ENCODE results near the gene TRIP12.
"Not testable (repeated sequence)": the region's sequence is repeated elsewhere in the genome, so short reads cannot be mapped to it uniquely, and the experiment has no call there.

The TRIP12 gene

GRCh38 chr2:229857634-229858033 lies 64.2 kb downstream of the TRIP12 start:
- in situ Hi-C loops (cut with HindIII; ENCODE audit: low pct_unique_long_range_greater_than_20kb, low sequenced_read_pairs), result no loop called here
- TF ChIP-seq JUND (IDR thresholded peaks at IDR 0.05; ENCODE audit: low read depth), result no peak
- DNase-seq (ENCODE audit: low read depth in 1 of 2, low spot score in 1 of 2), result no peak

GRCh38 chr2:229856413-229856812 lies 65.4 kb downstream of the TRIP12 start:
- no peak for DNase-seq (ENCODE audit: low read depth in 1 of 2, low spot score in 1 of 2)
- in situ Hi-C loops (cut with HindIII; ENCODE audit: low pct_unique_long_range_greater_than_20kb, low sequenced_read_pairs), result no loop called here
- TF ChIP-seq JUND (IDR thresholded peaks at IDR 0.05; ENCODE audit: low read depth), result no peak

- TF ChIP-seq JUND (IDR thresholded peaks at IDR 0.05; ENCODE audit: low read depth), result no peak
- peak in 1 of 2 experiments; percentile 4 for DNase-seq (ENCODE audit: low read depth in 1 of 2, low spot score in 1 of 2)
- in situ Hi-C loops (cut with HindIII; ENCODE audit: low pct_unique_long_range_greater_than_20kb, low sequenced_read_pairs), result no loop called here
Measured at GRCh38 chr2:229855116-229855515, 66.7 kb downstream of the TRIP12 start.

- in situ Hi-C loops (cut with HindIII; ENCODE audit: low pct_unique_long_range_greater_than_20kb, low sequenced_read_pairs), result no loop called here
- TF ChIP-seq JUND (IDR thresholded peaks at IDR 0.05; ENCODE audit: low read depth), result no peak
- DNase-seq (ENCODE audit: low read depth in 1 of 2, low spot score in 1 of 2), result no peak
Measured at GRCh38 chr2:229852565-229852964, 69.2 kb downstream of the TRIP12 start.

GRCh38 chr2:229851870-229852269 lies 69.9 kb downstream of the TRIP12 start:
- no peak for DNase-seq (ENCODE audit: low read depth in 1 of 2, low spot score in 1 of 2)
- no peak for TF ChIP-seq JUND (IDR thresholded peaks at IDR 0.05; ENCODE audit: low read depth)
- in situ Hi-C loops (cut with HindIII; ENCODE audit: low pct_unique_long_range_greater_than_20kb, low sequenced_read_pairs), result no loop called here

DNA sequence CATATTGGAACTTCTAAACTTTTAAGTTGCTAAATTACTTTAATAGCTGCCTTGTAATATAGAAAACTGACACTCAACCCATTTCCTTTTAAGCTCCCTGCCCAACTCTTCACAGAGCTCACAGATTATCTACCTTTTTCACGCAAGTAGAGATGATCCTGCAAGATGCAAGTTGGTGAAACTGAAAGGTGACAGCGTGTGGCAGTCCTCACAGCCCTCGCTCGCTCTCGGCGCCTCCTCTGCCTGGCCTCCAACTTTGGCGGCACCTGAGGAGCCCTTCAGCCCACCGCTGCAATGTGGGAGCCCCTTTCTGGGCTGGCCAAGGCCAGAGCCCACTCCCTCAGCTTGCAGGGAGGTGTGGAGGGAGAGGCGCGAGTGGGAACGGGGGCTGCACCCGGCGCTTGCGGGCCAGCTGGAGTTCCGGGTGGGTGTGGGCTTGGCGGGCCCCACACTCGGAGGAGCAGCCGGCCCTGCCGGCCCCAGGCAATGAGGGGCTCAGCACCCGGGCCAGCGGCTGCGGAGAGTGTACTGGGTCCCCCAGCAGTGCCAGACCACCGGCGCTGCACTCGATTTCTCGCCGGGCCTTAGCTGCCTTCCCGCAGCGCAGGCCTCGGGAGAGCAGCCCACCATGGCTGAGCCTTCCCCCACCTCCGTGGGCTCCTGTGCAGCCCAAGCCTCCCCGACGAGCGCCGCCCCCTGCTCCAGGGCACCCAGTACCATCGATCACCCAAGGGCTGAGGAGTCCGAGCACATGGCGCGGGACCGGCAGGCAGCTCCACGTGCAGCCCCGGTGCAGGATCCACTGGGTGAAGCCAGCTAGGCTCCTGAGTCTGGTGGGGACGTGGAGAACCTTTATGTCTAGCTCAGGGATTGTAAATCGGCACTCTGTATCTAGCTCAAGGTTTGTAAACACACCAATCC lies 71.2 kb downstream of the TRIP12 start:
- DNase-seq (ENCODE audit: low read depth in 1 of 2, low spot score in 1 of 2); in situ Hi-C loops (cut with HindIII; ENCODE audit: low pct_unique_long_range_greater_than_20kb, low sequenced_read_pairs): not testable (repeated sequence)

DNA sequence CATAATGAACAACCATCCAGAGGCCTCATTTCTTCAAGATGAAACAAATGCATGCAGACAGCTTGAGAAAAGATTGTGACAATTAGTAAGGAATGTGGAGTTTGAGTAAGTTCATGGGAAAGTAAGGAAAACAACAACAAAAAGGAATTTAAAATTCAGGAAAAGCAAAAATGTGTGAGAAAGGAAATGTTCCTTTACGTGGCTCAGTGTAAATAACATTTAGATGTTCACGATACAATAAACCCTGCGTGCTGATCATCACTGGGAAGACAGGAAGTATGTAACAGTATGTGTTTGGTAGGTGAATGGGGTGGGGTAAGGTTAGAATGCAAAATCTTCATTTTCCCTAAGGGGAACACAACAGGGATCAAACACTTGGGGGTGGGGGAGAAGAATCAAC lies 72.7 kb downstream of the TRIP12 start:
- DNase-seq (ENCODE audit: low read depth in 1 of 2, low spot score in 1 of 2), result no peak
- no peak for TF ChIP-seq JUND (IDR thresholded peaks at IDR 0.05; ENCODE audit: low read depth)
- in situ Hi-C loops (cut with HindIII; ENCODE audit: low pct_unique_long_range_greater_than_20kb, low sequenced_read_pairs), result no loop called here

GRCh38 chr2:229843613-229844012 lies 78.2 kb downstream of the TRIP12 start:
- in situ Hi-C loops (cut with HindIII; ENCODE audit: low pct_unique_long_range_greater_than_20kb, low sequenced_read_pairs), result no loop called here
- DNase-seq (ENCODE audit: low read depth in 1 of 2, low spot score in 1 of 2), result no peak
- TF ChIP-seq JUND (IDR thresholded peaks at IDR 0.05; ENCODE audit: low read depth), result no peak

- no peak for DNase-seq (ENCODE audit: low read depth in 1 of 2, low spot score in 1 of 2)
- in situ Hi-C loops (cut with HindIII; ENCODE audit: low pct_unique_long_range_greater_than_20kb, low sequenced_read_pairs), result no loop called here
- no peak for TF ChIP-seq JUND (IDR thresholded peaks at IDR 0.05; ENCODE audit: low read depth)
Measured at GRCh38 chr2:229838729-229839128, 83.1 kb downstream of the TRIP12 start.

DNA sequence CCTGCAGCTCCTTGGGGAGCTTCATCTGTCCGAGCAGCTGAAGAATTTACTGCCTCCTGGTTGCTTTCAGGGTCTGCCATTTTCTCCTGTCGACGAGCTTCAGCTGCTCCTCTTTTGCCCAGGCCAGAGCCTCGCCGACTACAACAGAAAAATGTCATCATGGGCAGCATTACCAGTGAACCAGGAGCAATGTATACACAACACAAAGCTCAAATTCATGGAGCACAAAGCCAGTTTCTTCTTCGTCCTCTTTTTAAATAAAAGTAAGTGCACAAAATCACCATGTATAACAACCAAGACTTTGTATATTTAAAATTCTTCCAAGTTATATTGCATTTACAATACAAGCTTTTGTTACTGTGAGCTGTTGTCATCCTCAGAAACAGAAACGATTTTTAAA lies 85.0 kb downstream of the TRIP12 start:
- no peak for TF ChIP-seq JUND (IDR thresholded peaks at IDR 0.05; ENCODE audit: low read depth)
- in situ Hi-C loops (cut with HindIII; ENCODE audit: low pct_unique_long_range_greater_than_20kb, low sequenced_read_pairs), result no loop called here
- DNase-seq (ENCODE audit: low read depth in 1 of 2, low spot score in 1 of 2), result no peak

DNA sequence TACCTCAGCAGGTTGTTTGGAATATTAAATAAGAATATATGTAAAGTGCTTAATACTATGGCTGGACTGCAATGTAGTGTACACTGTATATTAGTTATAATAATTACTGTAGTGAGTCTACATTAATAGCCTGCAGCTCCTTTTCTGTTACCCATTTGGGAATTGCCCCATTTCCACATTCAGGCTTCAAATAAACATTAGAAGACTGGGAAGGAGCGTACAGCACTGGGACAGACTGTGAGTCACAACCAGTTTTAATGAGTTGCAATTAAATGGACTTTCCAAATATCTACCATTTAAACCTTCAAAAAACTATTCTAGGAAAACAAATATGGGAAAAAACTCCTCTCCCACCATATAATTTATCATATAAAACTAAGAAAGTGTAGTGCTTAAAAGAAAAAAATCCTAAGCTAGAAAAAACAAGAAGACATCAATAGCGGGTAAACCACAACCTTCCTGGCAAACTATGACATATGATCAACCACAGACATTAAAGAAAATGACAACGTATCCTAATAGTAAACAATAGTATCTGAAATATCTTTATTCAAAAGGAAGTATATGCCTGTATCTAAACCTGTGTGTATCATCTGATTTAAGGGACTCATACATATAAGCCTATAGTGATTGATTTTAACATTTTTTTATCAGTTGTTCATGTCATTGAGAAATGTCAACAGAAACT lies 86.1 kb downstream of the TRIP12 start:
- DNase-seq (ENCODE audit: low read depth in 1 of 2, low spot score in 1 of 2), result no peak
- in situ Hi-C loops (cut with HindIII; ENCODE audit: low pct_unique_long_range_greater_than_20kb, low sequenced_read_pairs), result no loop called here
- TF ChIP-seq JUND (IDR thresholded peaks at IDR 0.05; ENCODE audit: low read depth), result no peak

- in situ Hi-C loops (cut with HindIII; ENCODE audit: low pct_unique_long_range_greater_than_20kb, low sequenced_read_pairs); DNase-seq (ENCODE audit: low read depth in 1 of 2, low spot score in 1 of 2): not testable (repeated sequence)
Measured at GRCh38 chr2:229834368-229834767, 87.4 kb downstream of the TRIP12 start.

- in situ Hi-C loops (cut with HindIII; ENCODE audit: low pct_unique_long_range_greater_than_20kb, low sequenced_read_pairs), result no loop called here
- DNase-seq (ENCODE audit: low read depth in 1 of 2, low spot score in 1 of 2), result no peak
- no peak for TF ChIP-seq JUND (IDR thresholded peaks at IDR 0.05; ENCODE audit: low read depth)
Measured at GRCh38 chr2:229832510-229832898, 89.3 kb downstream of the TRIP12 start.
